ENCODE results near the gene NOTCH2.

DNA sequence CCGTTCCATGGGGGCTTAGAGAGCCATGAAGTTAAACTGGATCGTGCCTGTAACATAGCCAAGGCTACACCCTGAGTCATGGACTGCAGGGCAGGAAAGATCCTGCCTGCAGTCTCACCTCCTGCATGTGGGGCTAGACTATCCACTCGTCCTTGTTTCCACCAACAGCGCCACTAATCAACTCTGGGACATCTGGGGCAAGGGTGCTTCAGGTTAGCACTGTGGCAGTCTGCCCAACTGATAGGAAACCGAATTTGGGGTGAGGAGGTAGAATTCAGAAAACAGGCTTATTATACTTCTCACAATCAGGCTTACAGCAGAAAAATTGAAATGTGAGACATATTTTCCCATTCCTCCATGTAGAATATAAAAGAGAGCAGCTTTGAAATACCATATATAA is 88.0 kb downstream of the NOTCH2 start:
- TF ChIP-seq CTCF (IDR thresholded peaks at IDR 0.05) (no peak), POLR2A (IDR thresholded peaks at IDR 0.05) (no peak), EP300 (IDR thresholded peaks at IDR 0.05) (no peak), POLR2AphosphoS5 (IDR thresholded peaks at IDR 0.05) (no peak)
